GM04503 (cell line): ENCODE measurements around the gene FOXN3.
"Not testable (repeated sequence)": the region's sequence is repeated elsewhere in the genome, so short reads cannot be mapped to it uniquely, and the experiment has no call there.

Experiments
- DNase-seq: peaks from one replicate; pipeline ENCODE4 v3.0.0-alpha.2; 2012; ENCODE audit warnings: low read depth

Gene FOXN3

DNA sequence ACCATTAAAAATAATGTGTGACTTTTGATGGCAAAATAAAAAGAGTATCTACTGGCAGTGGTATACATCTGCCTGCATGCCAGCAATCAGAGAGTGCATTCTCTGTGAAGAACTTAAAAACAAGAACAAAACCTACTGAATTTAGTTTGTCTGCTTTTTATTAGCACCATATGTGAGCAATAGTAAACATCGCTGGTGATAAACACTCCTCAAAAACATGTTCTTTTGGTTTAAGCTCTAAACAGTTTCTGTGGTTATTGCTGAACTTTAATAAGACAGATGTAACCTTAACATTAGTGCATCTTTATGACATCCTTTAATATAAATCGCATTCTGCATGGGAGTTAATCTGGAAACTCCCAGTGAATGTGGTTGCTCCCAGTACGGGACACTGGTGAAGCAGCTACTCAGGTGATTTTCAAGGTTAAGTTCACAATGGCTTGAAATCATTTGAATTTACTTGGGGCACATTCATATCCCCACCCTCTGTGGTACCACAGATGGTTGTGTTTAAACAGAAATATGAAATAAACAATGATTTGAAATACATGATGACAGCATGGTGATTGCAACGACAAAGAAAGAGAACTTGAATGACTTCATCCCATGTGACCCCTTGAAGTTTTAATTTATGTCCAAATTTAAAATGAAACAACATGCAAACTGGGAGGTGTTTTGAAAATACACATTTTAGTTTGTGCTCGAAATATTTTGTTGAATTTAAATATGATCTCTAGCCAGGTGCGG is 285.9 kb downstream of the FOXN3 start:
- DNase-seq, result peak; percentile 8

DNA sequence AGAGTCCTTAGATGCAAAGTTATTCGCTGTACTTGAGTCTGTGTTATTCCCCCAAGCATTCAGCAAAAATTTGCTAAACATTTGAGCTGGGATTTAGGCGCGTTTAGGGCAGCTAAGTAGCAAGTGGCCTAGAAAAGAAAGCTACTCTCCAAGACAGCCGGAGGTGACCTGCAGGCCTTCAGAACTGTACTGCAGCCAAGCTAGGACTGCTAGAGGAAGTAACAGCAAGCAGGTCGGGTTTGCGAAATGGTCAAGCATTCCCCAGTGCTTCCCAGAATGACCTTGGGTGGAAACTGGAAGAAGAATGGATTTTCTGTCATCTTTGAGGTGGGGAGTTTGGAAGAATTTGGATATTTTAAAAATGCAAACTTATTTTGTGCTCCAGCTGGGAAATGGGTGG is 287.5 kb downstream of the FOXN3 start:
- DNase-seq, result no peak

DNA sequence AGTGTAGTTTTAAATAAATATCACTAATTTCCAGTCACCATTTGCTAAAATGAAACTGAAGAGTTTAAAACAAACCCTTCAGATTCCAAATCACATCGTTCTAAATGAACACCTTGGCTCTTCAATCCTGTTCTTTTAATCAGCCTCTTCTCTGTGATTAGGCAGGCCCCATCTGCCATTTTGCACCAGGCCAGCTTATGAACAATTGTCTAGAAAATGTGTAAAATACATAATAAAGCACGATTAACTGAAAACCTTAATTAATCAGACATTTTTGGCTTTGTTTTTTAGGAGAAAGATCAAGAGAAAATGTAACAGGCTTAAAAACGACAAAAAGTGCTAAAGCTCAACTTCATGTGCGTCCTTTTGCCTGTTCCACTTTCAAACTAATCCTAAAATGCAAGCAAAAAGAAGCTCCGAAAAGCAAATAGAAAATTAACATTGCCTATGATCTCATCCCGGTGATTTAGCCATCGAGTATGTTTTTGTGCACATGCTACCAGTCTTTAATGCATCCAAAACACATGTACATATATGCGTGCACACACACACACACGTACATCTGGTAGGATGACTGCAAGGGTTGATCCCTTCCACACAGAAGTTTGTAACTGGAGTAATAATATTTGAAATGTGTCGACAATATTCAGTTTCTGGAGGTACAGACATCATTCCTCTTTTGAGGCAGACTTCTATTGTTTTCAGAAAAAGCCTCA is 288.6 kb downstream of the FOXN3 start:
- no peak for DNase-seq

- DNase-seq, result no peak
Measured at GRCh38 chr14:89126461-89126860, 290.6 kb downstream of the FOXN3 start.

- DNase-seq, result no peak
Measured at GRCh38 chr14:89125216-89125615, 291.8 kb downstream of the FOXN3 start.

DNA sequence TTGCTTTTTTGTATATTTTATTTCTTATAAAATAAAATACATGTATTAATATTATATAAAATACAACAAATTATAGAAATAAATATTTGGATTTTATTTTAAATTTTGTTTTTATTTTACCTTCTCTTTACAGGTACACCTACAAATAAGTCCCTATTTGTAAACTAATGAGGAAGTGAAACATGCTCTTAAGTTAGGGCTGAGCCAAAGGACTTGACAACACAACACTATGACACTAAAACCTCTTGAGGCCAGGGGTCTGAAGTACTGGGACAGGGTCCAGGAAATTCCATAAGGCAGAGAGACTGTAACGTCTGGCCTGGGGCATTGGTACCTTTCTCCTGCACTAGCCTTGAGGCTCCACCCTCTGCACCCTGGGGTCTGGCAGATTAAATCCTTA is 293.2 kb downstream of the FOXN3 start:
- no peak for DNase-seq

GRCh38 chr14:89123215-89123614 is 293.8 kb downstream of the FOXN3 start:
- no peak for DNase-seq

DNA sequence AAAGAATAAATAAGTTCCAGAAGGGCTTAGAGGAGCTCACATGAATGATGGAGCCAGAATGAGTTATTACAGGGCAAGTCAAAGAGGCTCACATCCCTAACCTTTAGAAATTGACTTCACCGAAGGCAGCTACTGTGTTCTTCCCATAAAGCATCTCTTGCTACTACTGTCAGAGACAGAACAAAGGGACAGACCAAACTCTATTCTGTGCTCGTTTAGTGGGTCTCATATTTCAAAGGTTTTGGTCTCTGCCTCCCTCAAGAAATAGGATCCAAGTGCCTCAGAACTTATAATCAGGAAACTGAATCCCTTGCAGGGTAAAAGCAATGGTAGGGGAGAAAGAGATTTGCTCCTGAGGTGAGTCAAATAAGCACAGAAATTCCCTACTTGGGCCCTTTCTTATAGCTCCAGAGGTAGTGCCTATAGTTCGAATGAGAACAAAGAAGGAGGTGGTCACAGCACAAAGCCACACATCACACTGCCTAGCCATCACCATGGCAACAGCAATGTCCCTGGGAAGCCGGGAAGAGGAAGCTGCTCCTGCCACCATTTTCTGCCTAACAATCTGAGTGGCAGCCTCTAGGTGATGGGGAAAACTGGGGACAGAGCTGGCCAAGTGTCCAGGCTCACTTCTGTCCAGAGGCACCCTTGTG is 294.9 kb downstream of the FOXN3 start:
- no peak for DNase-seq

DNA sequence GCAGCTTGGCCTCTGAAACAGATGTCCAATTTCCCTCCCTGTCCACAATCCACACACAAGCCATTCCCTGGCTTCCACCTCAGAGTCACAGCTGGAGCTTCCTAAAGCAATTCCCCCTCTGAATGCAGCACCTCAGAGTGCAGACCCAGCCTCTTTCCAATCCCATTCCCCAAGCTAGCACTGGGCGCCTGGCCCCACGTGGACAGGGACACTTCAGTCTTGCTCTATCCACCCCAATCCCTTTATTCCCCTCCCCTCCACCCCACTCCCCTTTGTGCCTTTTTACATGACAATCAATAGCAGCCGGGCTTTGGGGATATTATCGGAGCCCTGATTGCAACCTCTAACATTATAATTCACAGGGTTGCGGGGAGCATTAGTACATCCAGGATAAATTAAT is 300.0 kb downstream of the FOXN3 start:
- DNase-seq, result no peak

- no peak for DNase-seq
Measured at GRCh38 chr14:89114109-89114508, 302.9 kb downstream of the FOXN3 start.

GRCh38 chr14:89112720-89113119 is 304.3 kb downstream of the FOXN3 start:
- no peak for DNase-seq

GRCh38 chr14:89111766-89112543 is 305.1 kb downstream of the FOXN3 start:
- not testable (repeated sequence) for DNase-seq

- DNase-seq, result not testable (repeated sequence)
Measured at GRCh38 chr14:89111232-89111631, 305.8 kb downstream of the FOXN3 start.

DNA sequence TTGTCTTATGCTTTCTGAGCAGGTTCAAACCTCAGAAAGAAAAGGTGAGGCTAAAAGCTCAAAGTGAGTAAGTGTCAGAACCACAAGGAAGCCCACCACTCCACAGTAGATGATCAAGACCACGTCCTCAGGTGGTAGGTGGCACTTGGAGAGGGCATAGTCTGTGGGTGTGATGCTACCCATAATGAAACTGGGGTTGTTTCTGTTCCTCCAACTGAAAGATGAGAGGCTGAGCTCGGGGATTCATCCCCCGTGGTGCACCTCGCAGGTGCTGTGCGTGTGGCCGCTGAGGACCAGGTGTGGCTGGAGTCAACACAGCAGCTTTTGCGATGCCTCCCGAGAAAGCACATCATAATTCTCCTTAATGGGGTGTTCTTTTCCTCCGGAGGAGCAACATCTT is 306.9 kb downstream of the FOXN3 start:
- no peak for DNase-seq

- DNase-seq, result no peak
Measured at GRCh38 chr14:89108608-89109007, 308.4 kb downstream of the FOXN3 start.

DNA sequence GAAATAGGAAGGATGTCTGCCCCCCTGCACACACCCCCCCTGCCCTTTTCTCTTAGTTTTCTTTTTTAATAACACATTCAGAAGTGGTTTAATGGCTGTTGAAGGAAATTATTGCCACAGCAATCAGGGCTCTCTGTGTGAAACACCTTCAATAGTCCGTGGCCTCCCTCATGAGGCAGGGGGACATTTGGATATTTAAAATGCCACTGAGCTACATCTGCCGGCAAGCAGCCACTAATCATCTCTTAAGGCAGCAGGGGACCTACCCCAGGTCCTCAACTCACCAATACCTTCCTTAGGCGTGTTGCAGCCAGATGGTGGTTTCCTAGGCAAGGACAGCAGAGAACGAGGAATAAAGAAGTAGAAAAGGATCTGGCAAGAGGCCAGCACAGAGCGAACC is 309.4 kb downstream of the FOXN3 start:
- DNase-seq, result no peak
